Gastroesophageal sphincter (tissue), 3 donors: ENCODE data around the gene SLC25A13.

Experiments used
- POLR2A ChIP-seq, 2 donors: fragments of 450-650 bp; IDR thresholded peaks; one replicate each; pipeline ENCODE4 v1.6.1; 2017; ENCODE audit warnings: antibody characterized with exemption in 2 of 2, mild to moderate bottlenecking in 2 of 2, moderate library complexity in 1 of 2
- TF ChIP-seq, protein P1 (sequence below), 4 experiments: fragments of 200-600 bp in 2 of 4; fragments of 450-650 bp in 2 of 4; sonication (generic) in 1 of 4; IDR thresholded peaks; one replicate each; pipeline ENCODE4 v1.5.1; 2017 to 2019; ENCODE audit warnings: antibody characterized with exemption in 4 of 4, mild to moderate bottlenecking in 2 of 4, moderate library complexity in 2 of 4

GRCh38 chr7:96114190-96114589 is 207.7 kb downstream of the SLC25A13 start:
- no peak for TF ChIP-seq POLR2A (IDR thresholded peaks at IDR 0.05)
- TF ChIP-seq, protein P1, sequence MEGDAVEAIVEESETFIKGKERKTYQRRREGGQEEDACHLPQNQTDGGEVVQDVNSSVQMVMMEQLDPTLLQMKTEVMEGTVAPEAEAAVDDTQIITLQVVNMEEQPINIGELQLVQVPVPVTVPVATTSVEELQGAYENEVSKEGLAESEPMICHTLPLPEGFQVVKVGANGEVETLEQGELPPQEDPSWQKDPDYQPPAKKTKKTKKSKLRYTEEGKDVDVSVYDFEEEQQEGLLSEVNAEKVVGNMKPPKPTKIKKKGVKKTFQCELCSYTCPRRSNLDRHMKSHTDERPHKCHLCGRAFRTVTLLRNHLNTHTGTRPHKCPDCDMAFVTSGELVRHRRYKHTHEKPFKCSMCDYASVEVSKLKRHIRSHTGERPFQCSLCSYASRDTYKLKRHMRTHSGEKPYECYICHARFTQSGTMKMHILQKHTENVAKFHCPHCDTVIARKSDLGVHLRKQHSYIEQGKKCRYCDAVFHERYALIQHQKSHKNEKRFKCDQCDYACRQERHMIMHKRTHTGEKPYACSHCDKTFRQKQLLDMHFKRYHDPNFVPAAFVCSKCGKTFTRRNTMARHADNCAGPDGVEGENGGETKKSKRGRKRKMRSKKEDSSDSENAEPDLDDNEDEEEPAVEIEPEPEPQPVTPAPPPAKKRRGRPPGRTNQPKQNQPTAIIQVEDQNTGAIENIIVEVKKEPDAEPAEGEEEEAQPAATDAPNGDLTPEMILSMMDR (IDR thresholded peaks at IDR 0.05), result no peak
